Upper lobe of left lung (tissue), 4 donors: ENCODE data around the gene TRAPPC5.

Experiments used
- POLR2A ChIP-seq, 4 donors: fragments of 450-650 bp; IDR thresholded peaks; one replicate each; pipeline ENCODE4 v1.5.1; 2016 to 2017; ENCODE audit warnings: antibody characterized with exemption in 4 of 4, mild to moderate bottlenecking in 2 of 4
- POLR2AphosphoS5 ChIP-seq, 2 donors: sonication (generic); formaldehyde crosslinking; IDR thresholded peaks; one replicate each; pipeline ENCODE4 v1.5.1; 2017; ENCODE audit warnings: antibody characterized with exemption in 2 of 2

- TF ChIP-seq POLR2A (IDR thresholded peaks at IDR 0.05), result no peak
- no peak for TF ChIP-seq POLR2AphosphoS5 (IDR thresholded peaks at IDR 0.05)
These were observed 10.2 kb downstream of the TRAPPC5 start for GRCh38 chr19:7690779-7691258.
